Measurements from ENCODE around the gene COPA. TPM values are rescaled to one million over a fixed set of nuclear protein-coding genes. Genes with fewer than 3 reads are reported as not detected.
"Not testable (repeated sequence)": the region's sequence is repeated elsewhere in the genome, so short reads cannot be mapped to it uniquely, and the experiment has no call there.

Gene COPA
- total RNA-seq, 2 experiments from 2014 or later = 117 to 118 TPM

GRCh38 chr1:160293020-160293968 lies 49.8 kb downstream of the COPA start:
- no peaks in the 10 kb centered on the region for H3K9me3 Mint-ChIP-seq
- H3K4me3 Mint-ChIP-seq = no peak overlapping the region
- ChIA-PET POLR2A (interaction anchor here (0.6 to 0.9 kb wide), 3 partner anchors 31 to 103 kb away, joined by 3 to 5 read pairs (median 3); partner anchors contain the start of genes CASQ1, DCAF8 and PEA15), CTCF (interaction anchor here (1.2 to 7.2 kb wide), 29 partner anchors 9 to 207 kb away, joined by 4 to 102 read pairs (median 19); partner anchors contain the start of genes CASQ1, DCAF8, IGSF8 and NHLH1)
- intact Hi-C loops (cut with micrococcal nuclease) = loop anchor here (5.0 kb wide), 1 partner anchor 191 kb away; no protein-coding TSS in a partner anchor
- no peaks in the 10 kb centered on the region for H3K27me3 Mint-ChIP-seq
- no peak for DNase-seq
- no peak for TF ChIP-seq CTCF (IDR thresholded peaks at IDR 0.05)
- no peak overlapping the region for H3K27ac Mint-ChIP-seq
- ATAC-seq = no peak
- peaks cover 66% of the 10 kb centered on the region for H3K36me3 Mint-ChIP-seq (ENCODE audit: low read depth)
- H3K4me1 Mint-ChIP-seq (ENCODE audit: low read depth) = peaks cover 4% of the 10 kb centered on the region

GRCh38 chr1:160291248-160292220 lies 51.5 kb downstream of the COPA start:
- DNase-seq (peak; percentile 75), ATAC-seq (peak; percentile 97)
- Mint-ChIP-seq H3K4me1 (ENCODE audit: low read depth) (peaks cover 4% of the 10 kb centered on the region), H3K9me3 (no peaks in the 10 kb centered on the region), H3K27ac (no peak overlapping the region), H3K27me3 (no peaks in the 10 kb centered on the region), H3K4me3 (no peak overlapping the region), H3K36me3 (ENCODE audit: low read depth) (peaks cover 52% of the 10 kb centered on the region)
- TF ChIP-seq CTCF (IDR thresholded peaks at IDR 0.05) = peak; percentile 72
- ChIA-PET CTCF (interaction anchor here (0.5 to 7.2 kb wide), 79 partner anchors 8 to 533 kb away, joined by 3 to 102 read pairs (median 6); partner anchors contain the start of genes ATP1A4, CASQ1, DCAF8 and IGSF8), POLR2A (interaction anchor here (0.9 to 1.6 kb wide), 8 partner anchors 12 to 192 kb away, joined by 3 to 6 read pairs (median 4); partner anchors contain the start of gene DCAF8)
- intact Hi-C loops (cut with micrococcal nuclease) = loop anchor here (1.0 to 5.0 kb wide), 2 partner anchors 98 to 189 kb away; no protein-coding TSS in a partner anchor

GRCh38 chr1:160287769-160288168 lies 55.3 kb downstream of the COPA start:
- ChIA-PET CTCF (interaction anchor here (1.0 to 7.2 kb wide), 5 partner anchors 68 to 185 kb away, joined by 3 to 102 read pairs (median 66); partner anchors contain the start of gene CASQ1), POLR2A (interaction anchor here (0.6 kb wide), 2 partner anchors 54 to 71 kb away, joined by 3 to 4 read pairs; no protein-coding TSS in a partner anchor)
- H3K4me3 Mint-ChIP-seq; intact Hi-C loops (cut with micrococcal nuclease); DNase-seq; H3K27ac Mint-ChIP-seq; H3K27me3 Mint-ChIP-seq; ATAC-seq; H3K9me3 Mint-ChIP-seq: not testable (repeated sequence)
- Mint-ChIP-seq H3K4me1 (ENCODE audit: low read depth) (peaks cover 20% of the 10 kb centered on the region), H3K36me3 (ENCODE audit: low read depth) (peaks cover 33% of the 10 kb centered on the region)

GRCh38 chr1:160285506-160285905 lies 57.5 kb downstream of the COPA start:
- H3K4me1 Mint-ChIP-seq (ENCODE audit: low read depth) = peaks cover 20% of the 10 kb centered on the region
- ATAC-seq (no peak), DNase-seq (no peak)
- H3K27me3 Mint-ChIP-seq = no peaks in the 10 kb centered on the region
- ChIA-PET CTCF (interaction anchor here (0.8 to 2.7 kb wide), 4 partner anchors 25 to 184 kb away, joined by 3 to 12 read pairs (median 8); no protein-coding TSS in a partner anchor), POLR2A (interaction anchor here (0.7 to 3.0 kb wide), 13 partner anchors 11 to 184 kb away, joined by 3 to 41 read pairs (median 4); partner anchors contain the start of gene DCAF8)
- no peaks in the 10 kb centered on the region for H3K9me3 Mint-ChIP-seq
- peak overlapping the region; percentile 94 for H3K4me3 Mint-ChIP-seq
- H3K36me3 Mint-ChIP-seq (ENCODE audit: low read depth) = peaks cover 32% of the 10 kb centered on the region
- H3K27ac Mint-ChIP-seq = no peak overlapping the region
- intact Hi-C loops (cut with micrococcal nuclease) = no loop called here
- TF ChIP-seq CTCF (IDR thresholded peaks at IDR 0.05) = no peak
